IPS-18a (cell line): ENCODE results near the gene HAAO.

ENCODE experiments used
- H3K27ac ChIP-seq: one replicate; pipeline ENCODE4 v1.5.1; 2013; ENCODE audit warnings: low read length
- H3K27me3 ChIP-seq: one replicate; pipeline ENCODE4 v1.6.1; 2013; ENCODE audit warnings: mild to moderate bottlenecking, low read length; ENCODE audit not compliant: control insufficient read depth, insufficient read depth
- H3K36me3 ChIP-seq: one replicate; pipeline ENCODE4 v1.6.1; 2013; ENCODE audit warnings: low read depth, low read length; ENCODE audit not compliant: control insufficient read depth
- H3K4me1 ChIP-seq: one replicate; pipeline ENCODE4 v1.6.1; 2013; ENCODE audit warnings: low read depth, low read length; ENCODE audit not compliant: control insufficient read depth
- H3K4me3 ChIP-seq: one replicate; pipeline ENCODE4 v1.5.1; 2013; ENCODE audit warnings: low read length
- H3K9ac ChIP-seq: one replicate; pipeline ENCODE4 v1.6.1; 2013; ENCODE audit warnings: mild to moderate bottlenecking, low read length, moderate library complexity
- H3K9me3 ChIP-seq: one replicate; pipeline ENCODE4 v1.6.1; 2013; ENCODE audit warnings: low read depth, low read length; ENCODE audit not compliant: control insufficient read depth

HAAO gene

GRCh38 chr2:42810971-42811811, 18.8 kb upstream of the HAAO start:
- peaks cover 4% of the 10 kb centered on the region for H3K4me1 ChIP-seq
- no peak overlapping the region for H3K27ac ChIP-seq
- no peaks in the 10 kb centered on the region for H3K9me3 ChIP-seq
- H3K9ac ChIP-seq: peak overlapping the region; percentile 64
- H3K27me3 ChIP-seq: peaks cover 11% of the 10 kb centered on the region
- H3K36me3 ChIP-seq: no peaks in the 10 kb centered on the region
- H3K4me3 ChIP-seq: peak overlapping the region; percentile 89

DNA sequence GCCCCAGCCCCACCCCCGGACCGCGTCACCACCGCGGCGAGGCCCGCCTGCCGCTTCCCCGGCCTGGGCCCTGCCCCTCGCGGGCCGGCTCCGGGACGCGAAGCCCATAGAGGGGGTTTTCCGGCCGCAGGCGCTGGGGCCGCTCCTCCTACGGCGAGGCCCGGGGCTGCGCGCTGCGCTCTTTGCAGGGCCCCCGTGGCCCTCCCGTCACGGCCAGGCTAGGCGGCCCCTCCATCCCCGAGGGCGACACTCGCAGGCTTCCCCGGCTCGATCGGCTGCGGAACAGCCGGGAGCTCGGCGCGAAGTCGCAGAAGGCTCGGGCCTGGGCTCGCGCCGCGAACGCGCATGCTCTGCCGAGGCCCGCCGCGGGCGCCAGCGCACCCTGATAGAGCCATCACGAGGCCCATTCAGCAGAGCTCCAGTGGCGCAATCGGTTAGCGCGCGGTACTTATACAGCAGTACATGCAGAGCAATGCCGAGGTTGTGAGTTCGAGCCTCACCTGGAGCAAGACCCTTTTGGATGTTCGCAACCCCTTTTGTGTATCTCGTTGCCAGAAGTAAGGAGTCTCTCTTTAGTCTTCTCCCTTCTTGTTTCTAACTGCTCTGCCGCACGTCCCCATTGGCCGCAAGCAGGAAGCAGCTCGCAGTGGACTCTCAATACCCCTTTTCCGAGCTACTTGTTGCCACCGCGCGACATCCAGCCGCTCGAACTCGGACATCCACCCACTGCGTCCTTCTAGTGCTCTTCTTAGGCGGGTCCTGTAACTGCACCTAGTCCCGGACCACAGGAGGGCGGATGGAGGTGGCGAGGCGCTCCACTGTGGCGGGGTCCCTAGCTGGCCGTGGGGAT, 18.0 kb upstream of the HAAO start:
- Histone ChIP-seq H3K9ac (peak overlapping the region; percentile 64), H3K4me1 (peaks cover 4% of the 10 kb centered on the region), H3K9me3 (no peaks in the 10 kb centered on the region), H3K27me3 (peaks cover 11% of the 10 kb centered on the region), H3K4me3 (peak overlapping the region; percentile 89), H3K36me3 (no peaks in the 10 kb centered on the region), H3K27ac (no peak overlapping the region)

DNA sequence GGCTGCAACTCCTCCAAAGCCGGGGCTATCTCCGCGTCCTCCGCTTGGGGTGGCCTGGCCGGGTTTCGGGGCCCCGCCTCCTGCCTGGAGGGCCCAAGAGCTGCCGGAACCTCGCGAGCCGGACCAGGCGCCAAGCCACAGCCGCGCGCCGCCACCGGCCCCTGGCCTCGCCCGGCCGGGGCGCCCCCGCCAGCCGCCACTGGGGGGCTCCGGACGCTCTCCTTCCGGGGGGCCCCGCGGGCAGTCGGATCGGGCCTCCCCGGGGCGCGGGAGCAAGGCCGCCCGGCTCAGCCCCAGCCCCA, 17.4 kb upstream of the HAAO start:
- no peak overlapping the region for H3K27ac ChIP-seq
- peaks cover 11% of the 10 kb centered on the region for H3K27me3 ChIP-seq
- H3K4me3 ChIP-seq: peak overlapping the region; percentile 89
- peaks cover under 1% of the 10 kb centered on the region for H3K4me1 ChIP-seq
- H3K36me3 ChIP-seq: no peaks in the 10 kb centered on the region
- peak overlapping the region; percentile 36 for H3K9ac ChIP-seq
- H3K9me3 ChIP-seq: no peaks in the 10 kb centered on the region

DNA sequence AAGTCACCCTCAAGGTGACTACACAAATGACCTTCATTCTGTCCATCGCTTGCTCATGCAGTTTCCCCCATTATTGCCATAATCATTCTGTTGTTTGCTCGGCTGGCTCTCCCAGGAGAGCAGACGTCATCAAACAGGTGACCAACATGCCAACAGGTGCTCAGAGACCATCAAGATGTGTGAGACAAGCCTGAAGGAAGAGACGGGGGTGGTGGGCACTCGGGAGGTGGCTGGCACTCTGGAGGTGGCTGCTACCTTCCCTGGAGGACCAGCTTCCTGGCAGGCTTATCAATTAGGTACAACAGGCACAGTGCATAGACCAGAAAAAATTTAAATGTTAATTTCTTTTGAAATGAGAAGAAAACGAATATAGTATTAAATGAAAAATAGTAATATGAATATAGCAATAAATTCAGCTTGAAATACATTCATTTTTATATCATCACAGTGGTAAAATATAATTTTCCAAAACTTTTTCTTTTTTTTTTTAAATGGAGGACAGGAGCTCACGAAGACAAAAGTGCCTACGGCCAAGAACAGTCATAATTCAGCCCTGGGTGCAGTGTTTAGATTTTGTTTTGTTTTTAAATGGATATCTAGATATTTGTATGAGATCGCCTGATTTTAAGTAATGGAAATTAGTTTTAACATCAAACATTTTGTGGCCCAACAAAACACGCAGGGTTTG, 16.9 kb upstream of the HAAO start:
- peak overlapping the region; percentile 36 for H3K9ac ChIP-seq
- no peaks in the 10 kb centered on the region for H3K4me1 ChIP-seq
- peaks cover 11% of the 10 kb centered on the region for H3K27me3 ChIP-seq
- H3K27ac ChIP-seq: no peak overlapping the region
- peak overlapping the region; percentile 89 for H3K4me3 ChIP-seq
- H3K36me3 ChIP-seq: no peaks in the 10 kb centered on the region
- no peaks in the 10 kb centered on the region for H3K9me3 ChIP-seq

- Histone ChIP-seq H3K27ac (no peak overlapping the region), H3K4me1 (no peaks in the 10 kb centered on the region), H3K9ac (no peak overlapping the region), H3K9me3 (no peaks in the 10 kb centered on the region), H3K4me3 (no peak overlapping the region), H3K27me3 (peaks cover 11% of the 10 kb centered on the region), H3K36me3 (no peaks in the 10 kb centered on the region)
Measured at GRCh38 chr2:42808301-42808700, 15.9 kb upstream of the HAAO start.

DNA sequence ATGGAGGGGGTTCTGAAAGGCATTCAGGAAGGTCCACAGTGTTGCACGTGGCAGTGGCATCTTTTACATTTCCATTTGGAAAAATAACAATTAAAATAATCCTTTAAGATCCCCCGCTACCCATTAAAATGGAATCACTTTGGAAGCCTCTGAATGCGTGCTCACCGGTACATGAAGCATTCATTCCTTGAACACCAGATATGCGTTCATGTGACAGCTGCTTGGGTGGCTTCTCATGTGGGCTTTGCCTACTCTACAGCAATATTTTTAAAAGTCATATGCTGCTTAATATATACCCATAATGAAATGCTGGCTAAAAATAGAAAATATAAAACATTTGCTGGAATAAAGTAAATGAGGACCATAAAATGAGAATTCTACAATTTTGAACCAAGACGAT, 14.4 kb upstream of the HAAO start:
- Histone ChIP-seq H3K27ac (no peak overlapping the region), H3K4me3 (no peak overlapping the region), H3K4me1 (no peaks in the 10 kb centered on the region)

DNA sequence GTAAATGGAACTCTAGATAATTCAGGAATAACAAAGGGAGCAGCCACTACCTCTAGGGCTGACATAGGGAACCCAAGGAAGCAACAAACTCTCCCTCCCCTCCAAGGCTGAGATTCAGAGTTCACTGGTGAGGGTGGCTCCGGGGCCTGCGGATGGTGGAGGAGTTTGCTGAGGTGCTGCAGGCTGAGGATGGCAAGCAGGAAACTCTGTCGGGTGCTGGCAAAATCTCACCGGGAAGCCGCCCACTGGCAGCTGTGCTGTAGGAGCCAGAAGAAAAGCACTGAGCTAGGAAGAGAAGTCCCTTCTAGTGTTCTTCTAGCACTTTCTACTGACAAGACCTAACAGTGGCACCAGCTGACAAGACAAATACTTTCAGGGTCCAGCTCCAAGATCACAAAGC, 12.5 kb upstream of the HAAO start:
- no peak overlapping the region for H3K27ac ChIP-seq

More for the DNA sequence above, 14.4 kb upstream of the HAAO start:
- Histone ChIP-seq H3K9me3 (no peaks in the 10 kb centered on the region), H3K9ac (no peak overlapping the region), H3K27me3 (peaks cover 11% of the 10 kb centered on the region), H3K36me3 (no peaks in the 10 kb centered on the region)

DNA sequence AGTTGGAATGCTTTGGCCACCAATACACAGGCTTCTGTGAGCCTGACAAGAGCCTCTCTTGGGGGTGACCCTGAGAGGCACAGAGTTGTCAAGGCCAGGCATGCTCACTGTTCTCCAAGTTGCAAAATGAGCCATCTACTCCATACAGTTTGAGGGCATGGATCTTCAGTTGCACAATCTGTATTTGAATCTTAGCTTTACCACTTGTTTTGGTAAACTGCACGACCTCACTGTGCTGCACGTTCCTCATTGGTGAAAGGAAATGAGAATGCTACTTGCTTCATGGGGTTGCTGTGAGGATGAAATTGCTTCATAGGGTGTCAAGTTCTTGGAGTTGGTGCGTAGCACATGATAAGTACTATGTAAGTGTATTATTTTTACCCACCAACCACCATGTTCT, 12.0 kb upstream of the HAAO start:
- Histone ChIP-seq H3K36me3 (no peaks in the 10 kb centered on the region), H3K4me1 (no peaks in the 10 kb centered on the region), H3K4me3 (no peak overlapping the region), H3K9me3 (no peaks in the 10 kb centered on the region), H3K27ac (no peak overlapping the region), H3K9ac (no peak overlapping the region), H3K27me3 (peaks cover 11% of the 10 kb centered on the region)

More for the DNA sequence above, 12.5 kb upstream of the HAAO start:
- Histone ChIP-seq H3K4me3 (no peak overlapping the region), H3K9me3 (no peaks in the 10 kb centered on the region), H3K4me1 (no peaks in the 10 kb centered on the region), H3K9ac (no peak overlapping the region), H3K27me3 (peaks cover 11% of the 10 kb centered on the region), H3K36me3 (no peaks in the 10 kb centered on the region)

- Histone ChIP-seq H3K27ac (no peak overlapping the region), H3K4me1 (no peaks in the 10 kb centered on the region), H3K4me3 (no peak overlapping the region)
Measured at GRCh38 chr2:42802150-42802549, 9.8 kb upstream of the HAAO start.

DNA sequence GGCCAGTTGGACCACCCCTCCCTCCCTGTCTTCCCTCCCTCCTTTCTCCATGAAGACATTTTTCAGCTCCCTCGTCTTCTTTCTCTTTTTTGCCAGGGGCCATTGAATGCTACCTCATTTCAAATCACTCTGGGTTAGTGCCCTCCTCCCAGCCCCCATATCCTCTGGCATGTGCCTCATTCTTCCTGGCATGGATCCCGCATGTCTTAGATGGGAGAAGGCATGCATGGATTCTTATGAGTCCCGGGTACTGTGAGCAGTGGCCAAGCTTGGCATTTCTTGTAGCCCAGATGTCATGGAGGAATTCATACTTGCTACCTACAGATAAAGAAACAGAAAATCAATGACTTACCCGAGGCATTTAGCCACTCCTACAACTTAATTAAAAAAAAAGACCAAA, 9.0 kb upstream of the HAAO start:
- Histone ChIP-seq H3K4me1 (no peaks in the 10 kb centered on the region), H3K9me3 (no peaks in the 10 kb centered on the region), H3K27me3 (no peaks in the 10 kb centered on the region), H3K4me3 (no peak overlapping the region), H3K9ac (no peak overlapping the region), H3K36me3 (no peaks in the 10 kb centered on the region), H3K27ac (no peak overlapping the region)

More at GRCh38 chr2:42802150-42802549, 9.8 kb upstream of the HAAO start:
- no peaks in the 10 kb centered on the region for H3K9me3 ChIP-seq
- no peaks in the 10 kb centered on the region for H3K27me3 ChIP-seq
- no peaks in the 10 kb centered on the region for H3K36me3 ChIP-seq
- H3K9ac ChIP-seq: no peak overlapping the region

GRCh38 chr2:42800981-42801380, 8.6 kb upstream of the HAAO start:
- Histone ChIP-seq H3K36me3 (no peaks in the 10 kb centered on the region), H3K27ac (no peak overlapping the region), H3K27me3 (no peaks in the 10 kb centered on the region), H3K4me3 (no peak overlapping the region), H3K9me3 (no peaks in the 10 kb centered on the region), H3K9ac (no peak overlapping the region), H3K4me1 (no peaks in the 10 kb centered on the region)
